Testis (tissue), 3 donors: ENCODE results near the gene CSNK2A2. TPM values are rescaled to one million over a fixed set of nuclear protein-coding genes. Genes with fewer than 3 reads are reported as not detected.

Source experiments
- DNase-seq: peaks from one replicate; pipeline ENCODE4 v3.0.0-alpha.2; 2019
- H3K27ac ChIP-seq, 2 donors: fragments of 200-600 bp; sonication (generic); one replicate each; pipeline ENCODE4 v1.5.1; 2019
- H3K27me3 ChIP-seq: fragments of 200-600 bp; sonication (generic); one replicate; pipeline ENCODE4 v1.5.1; 2019
- H3K36me3 ChIP-seq: fragments of 200-600 bp; sonication (generic); one replicate; pipeline ENCODE4 v1.5.1; 2017; ENCODE audit warnings: low read depth; ENCODE audit errors: missing control alignments
- H3K4me1 ChIP-seq: fragments of 200-600 bp; sonication (generic); one replicate; pipeline ENCODE4 v1.5.1; 2019
- H3K4me3 ChIP-seq, 2 donors: fragments of 200-600 bp; sonication (generic); one replicate each; pipeline ENCODE4 v1.5.1; 2017 to 2019
- H3K9me3 ChIP-seq: fragments of 200-600 bp; sonication (generic); one replicate; pipeline ENCODE4 v1.5.1; 2017
- POLR2A ChIP-seq: fragments of 450-650 bp; IDR thresholded peaks from one replicate; pipeline ENCODE4 v1.6.1; 2017; ENCODE audit warnings: antibody characterized with exemption, mild to moderate bottlenecking, moderate library complexity
- WGBS, 2 donors: methylation state at CpG; one replicate each; pipeline ENCODE4 v1.1.5; 2018; 5-methylcytosine and 5-hydroxymethylcytosine counted together
- intact Hi-C: fragments of 100-400 bp; cut with DNase I; formaldehyde crosslinking; loops from one replicate; pipeline ENCODE4 v1.15.1; 2023; ENCODE audit warnings: low total_unique reads
- polyA plus RNA-seq: library from polyadenylated mRNA; stranded (reverse); fragments of 350-450 nt; fragmentation: Illumina TruSeq; extraction: RNeasy Lipid Tissue Mini Kit (QIAGEN cat#74804); gene quantifications from one replicate; pipeline ENCODE4 v1.2.3, GENCODE V29; 2014; ENCODE audit warnings: low read depth, low replicate concordance; ENCODE audit not compliant: insufficient read depth
- total RNA-seq, 2 donors: library from RNA; depleted of rRNA; stranded (reverse); fragments of >200 nt; gene quantifications; one replicate each; pipeline ENCODE4 v1.2.3, GENCODE V29; 2016
- TF ChIP-seq, protein P1 (sequence below), 3 experiments: fragments of 450-650 bp in 2 of 3; fragments of 200-600 bp in 1 of 3; sonication (generic) in 1 of 3; IDR thresholded peaks; one replicate each; pipeline ENCODE4 v1.5.1; 2016 to 2019; ENCODE audit warnings: antibody characterized with exemption in 3 of 3, mild to moderate bottlenecking in 2 of 3, moderate library complexity in 1 of 3

Gene CSNK2A2
- total and polyA plus RNA-seq, 3 donors from 2014 or later = 101 to 299 (median 119) TPM

DNA sequence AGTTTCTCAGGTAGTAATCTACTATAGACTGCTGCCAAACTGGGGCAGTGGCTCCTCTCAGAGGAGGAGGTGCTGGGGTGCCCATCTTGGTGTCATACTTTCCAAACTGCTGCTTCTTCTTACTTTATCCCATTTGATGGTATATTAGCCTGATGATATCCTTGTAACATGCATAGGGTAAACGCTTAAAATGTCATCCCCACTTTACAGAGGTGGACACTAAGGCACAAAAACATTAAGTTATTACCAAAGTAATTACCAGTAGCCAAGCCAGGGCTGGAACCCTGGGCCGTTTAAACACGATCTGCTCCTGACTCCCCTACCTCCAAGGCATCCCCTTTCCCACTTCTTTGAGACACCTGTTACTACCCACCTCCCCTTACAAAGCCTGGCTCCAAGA, 37.8 kb upstream of the CSNK2A2 start:
- H3K4me3 ChIP-seq = no peak overlapping the region
- DNase-seq = no peak
- no peaks in the 10 kb centered on the region for H3K36me3 ChIP-seq
- 16 to 25% methylated on average over 3 of the region's 3 CpGs for WGBS, 2 donors
- H3K27me3 ChIP-seq = no peaks in the 10 kb centered on the region
- no peaks in the 10 kb centered on the region for H3K4me1 ChIP-seq
- intact Hi-C loops = no loop called here
- H3K27ac ChIP-seq = no peak overlapping the region
- H3K9me3 ChIP-seq = no peaks in the 10 kb centered on the region
- TF ChIP-seq, protein P1, sequence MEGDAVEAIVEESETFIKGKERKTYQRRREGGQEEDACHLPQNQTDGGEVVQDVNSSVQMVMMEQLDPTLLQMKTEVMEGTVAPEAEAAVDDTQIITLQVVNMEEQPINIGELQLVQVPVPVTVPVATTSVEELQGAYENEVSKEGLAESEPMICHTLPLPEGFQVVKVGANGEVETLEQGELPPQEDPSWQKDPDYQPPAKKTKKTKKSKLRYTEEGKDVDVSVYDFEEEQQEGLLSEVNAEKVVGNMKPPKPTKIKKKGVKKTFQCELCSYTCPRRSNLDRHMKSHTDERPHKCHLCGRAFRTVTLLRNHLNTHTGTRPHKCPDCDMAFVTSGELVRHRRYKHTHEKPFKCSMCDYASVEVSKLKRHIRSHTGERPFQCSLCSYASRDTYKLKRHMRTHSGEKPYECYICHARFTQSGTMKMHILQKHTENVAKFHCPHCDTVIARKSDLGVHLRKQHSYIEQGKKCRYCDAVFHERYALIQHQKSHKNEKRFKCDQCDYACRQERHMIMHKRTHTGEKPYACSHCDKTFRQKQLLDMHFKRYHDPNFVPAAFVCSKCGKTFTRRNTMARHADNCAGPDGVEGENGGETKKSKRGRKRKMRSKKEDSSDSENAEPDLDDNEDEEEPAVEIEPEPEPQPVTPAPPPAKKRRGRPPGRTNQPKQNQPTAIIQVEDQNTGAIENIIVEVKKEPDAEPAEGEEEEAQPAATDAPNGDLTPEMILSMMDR (IDR thresholded peaks at IDR 0.05) = no peak
- TF ChIP-seq POLR2A = no peak

DNA sequence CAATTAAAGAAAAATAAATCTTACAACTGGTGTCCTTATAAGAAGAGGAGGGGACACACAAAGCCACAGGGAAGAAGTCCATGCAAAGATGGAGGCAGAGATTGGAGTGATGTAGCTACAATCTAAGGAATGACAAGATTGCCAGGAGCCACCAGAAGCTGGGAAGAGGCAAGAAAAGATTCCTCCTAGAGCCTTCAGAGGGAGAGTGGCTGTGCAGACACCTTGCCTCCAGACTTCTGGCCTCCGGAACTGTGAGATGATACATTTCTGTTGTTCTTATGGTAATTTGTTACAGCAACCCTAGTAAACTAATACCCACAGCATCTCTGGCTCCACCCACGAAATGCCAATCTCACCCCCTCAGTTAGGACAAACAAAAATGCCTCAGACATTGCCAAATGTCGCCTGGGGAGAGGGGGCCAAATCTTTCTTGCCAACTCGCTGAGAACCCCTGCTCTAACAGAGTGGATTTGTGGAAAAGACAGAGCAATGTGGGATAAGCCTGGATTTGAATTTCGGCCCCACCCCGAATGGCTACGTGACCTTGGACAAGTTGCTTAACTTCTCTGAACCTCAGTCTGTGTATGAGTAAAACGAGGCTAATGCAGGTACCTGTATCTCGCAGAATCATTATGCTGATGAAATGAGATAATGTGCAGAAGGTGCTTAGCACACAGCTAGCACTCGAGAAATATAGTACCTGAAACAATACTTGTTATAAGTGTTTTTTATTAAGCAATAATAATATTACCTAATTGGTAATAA, 37.1 kb upstream of the CSNK2A2 start:
- Histone ChIP-seq H3K36me3 (no peaks in the 10 kb centered on the region), H3K4me3 (no peak overlapping the region), H3K27ac (no peak overlapping the region), H3K27me3 (no peaks in the 10 kb centered on the region), H3K9me3 (no peaks in the 10 kb centered on the region), H3K4me1 (no peaks in the 10 kb centered on the region)
- whole genome bisulfite sequencing, 2 donors = 73 to 74% methylated on average over 10 of the region's 10 CpGs
- DNase-seq = no peak
- intact Hi-C loops = no loop called here
- TF ChIP-seq, protein P1 (IDR thresholded peaks at IDR 0.05) = no peak
- TF ChIP-seq POLR2A = no peak

DNA sequence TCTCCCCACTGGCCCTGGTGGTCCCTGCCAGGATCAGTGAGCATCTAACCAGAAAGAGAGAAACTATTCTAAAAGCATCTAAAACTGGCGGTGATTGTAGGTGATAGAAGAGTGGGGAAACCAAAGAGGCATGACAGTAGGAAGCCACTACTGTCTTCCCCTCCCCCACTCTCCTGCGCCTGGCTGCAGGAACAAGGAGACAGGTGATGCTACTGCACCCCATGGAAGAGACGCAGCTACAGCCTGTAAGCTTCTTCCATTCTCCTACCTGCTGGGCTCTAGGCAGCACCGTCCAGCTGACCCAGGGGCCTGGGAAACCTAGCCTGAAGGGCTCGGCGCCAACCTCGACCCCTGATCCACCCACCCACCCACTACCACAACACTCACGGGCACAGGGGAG, 32.4 kb upstream of the CSNK2A2 start:
- no peak overlapping the region for H3K4me3 ChIP-seq
- no peaks in the 10 kb centered on the region for H3K36me3 ChIP-seq
- H3K9me3 ChIP-seq = no peaks in the 10 kb centered on the region
- WGBS, 2 donors = 85 to 98% methylated on average over 3 to 8 of the region's 8 CpGs
- DNase-seq = no peak
- no peaks in the 10 kb centered on the region for H3K27me3 ChIP-seq
- TF ChIP-seq, protein P1 (IDR thresholded peaks at IDR 0.05) = no peak
- TF ChIP-seq POLR2A = no peak
- H3K27ac ChIP-seq = no peak overlapping the region
- no peaks in the 10 kb centered on the region for H3K4me1 ChIP-seq
- intact Hi-C loops = no loop called here

DNA sequence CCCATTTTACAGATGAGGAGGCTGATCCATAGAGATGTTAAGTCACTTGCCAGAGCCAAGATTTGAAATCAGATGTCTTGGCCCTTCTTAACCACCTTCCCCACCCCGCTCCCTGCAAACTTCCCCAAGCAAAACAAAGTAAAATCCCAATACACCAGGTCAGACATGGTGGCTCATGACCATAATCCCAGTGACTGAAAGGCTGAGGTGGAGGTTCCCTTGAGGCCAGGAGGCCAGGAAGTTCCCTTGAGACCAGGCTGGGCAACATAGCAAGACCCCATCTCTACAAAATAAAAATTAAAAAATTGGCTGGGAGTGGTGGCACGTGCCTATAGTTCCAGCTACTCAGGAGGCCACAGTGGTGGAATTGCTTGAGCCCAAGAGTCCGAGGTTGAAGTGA, 28.9 kb upstream of the CSNK2A2 start:
- Histone ChIP-seq H3K4me1 (no peaks in the 10 kb centered on the region), H3K4me3 (no peak overlapping the region), H3K36me3 (no peaks in the 10 kb centered on the region), H3K27ac (no peak overlapping the region), H3K9me3 (no peaks in the 10 kb centered on the region), H3K27me3 (no peaks in the 10 kb centered on the region)
- intact Hi-C loops = no loop called here
- WGBS, 2 donors = 94 to 95% methylated on average over 3 of the region's 3 CpGs
- no peak for DNase-seq
- no peak for TF ChIP-seq POLR2A
- TF ChIP-seq, protein P1 (IDR thresholded peaks at IDR 0.05) = no peak
